RWPE1 (cell line): ENCODE measurements around the gene GAS7.

Experiments used
- CTCF ChIA-PET: fragments of 350-600 bp; sonication (Branson Sonifier 250); formaldehyde crosslinking; extraction: SDS; loops from one replicate; lab custom pipeline; 2021; lab: Yijun Ruan, JAX
- POLR2A ChIA-PET: fragments of 400-600 bp; formaldehyde crosslinking; extraction: SDS; loops from one replicate; lab custom pipeline; 2020; ENCODE audit warnings: antibody characterized with exemption; ENCODE audit not compliant: low non-redundant PET; lab: Yijun Ruan, JAX
- DNase-seq: peaks from one replicate; pipeline ENCODE4 v3.0.0; 2012; ENCODE audit warnings: low spot score
- H3K27ac ChIP-seq: fragments of 450-650 bp; 2 replicates; pipeline ENCODE4 v1.5.1; 2017
- TF ChIP-seq, protein P1 (sequence below): fragments of 450-650 bp; conservative IDR thresholded peaks from 2 replicates; pipeline ENCODE4 v1.5.1; 2017; ENCODE audit warnings: low read depth, mild to moderate bottlenecking

Gene GAS7

DNA sequence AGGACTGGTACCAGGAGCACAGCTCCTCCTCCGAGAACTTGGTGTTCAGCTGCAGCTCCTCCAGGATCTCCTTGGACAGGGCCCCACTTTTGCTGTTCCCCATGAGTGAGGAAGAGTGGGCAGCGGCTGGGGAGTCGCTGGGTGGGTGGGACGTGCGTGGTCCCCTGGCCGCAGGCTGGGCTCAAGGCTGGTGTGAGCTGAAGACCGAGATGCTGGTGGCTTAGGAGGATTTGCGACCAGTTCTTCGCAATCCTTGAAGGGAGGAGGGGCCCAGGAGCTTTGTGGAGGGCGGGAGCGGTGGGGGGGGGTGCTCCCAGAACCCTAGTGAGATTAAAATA lies 293.4 kb downstream of the GAS7 start, which contains the start of gene RCVRN:
Gene RCVRN, minus strand, starts transcription at position 194 of the 338 bp plus-strand sequence. Its CDS starts 91 bp downstream, at position 103.
- POLR2A ChIA-PET, result no interaction called here
- CTCF ChIA-PET, result no interaction called here
- H3K27ac ChIP-seq, result no peak within 1 kb of the TSS
- DNase-seq, result no peak
- TF ChIP-seq, protein P1, sequence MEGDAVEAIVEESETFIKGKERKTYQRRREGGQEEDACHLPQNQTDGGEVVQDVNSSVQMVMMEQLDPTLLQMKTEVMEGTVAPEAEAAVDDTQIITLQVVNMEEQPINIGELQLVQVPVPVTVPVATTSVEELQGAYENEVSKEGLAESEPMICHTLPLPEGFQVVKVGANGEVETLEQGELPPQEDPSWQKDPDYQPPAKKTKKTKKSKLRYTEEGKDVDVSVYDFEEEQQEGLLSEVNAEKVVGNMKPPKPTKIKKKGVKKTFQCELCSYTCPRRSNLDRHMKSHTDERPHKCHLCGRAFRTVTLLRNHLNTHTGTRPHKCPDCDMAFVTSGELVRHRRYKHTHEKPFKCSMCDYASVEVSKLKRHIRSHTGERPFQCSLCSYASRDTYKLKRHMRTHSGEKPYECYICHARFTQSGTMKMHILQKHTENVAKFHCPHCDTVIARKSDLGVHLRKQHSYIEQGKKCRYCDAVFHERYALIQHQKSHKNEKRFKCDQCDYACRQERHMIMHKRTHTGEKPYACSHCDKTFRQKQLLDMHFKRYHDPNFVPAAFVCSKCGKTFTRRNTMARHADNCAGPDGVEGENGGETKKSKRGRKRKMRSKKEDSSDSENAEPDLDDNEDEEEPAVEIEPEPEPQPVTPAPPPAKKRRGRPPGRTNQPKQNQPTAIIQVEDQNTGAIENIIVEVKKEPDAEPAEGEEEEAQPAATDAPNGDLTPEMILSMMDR, result no peak

DNA sequence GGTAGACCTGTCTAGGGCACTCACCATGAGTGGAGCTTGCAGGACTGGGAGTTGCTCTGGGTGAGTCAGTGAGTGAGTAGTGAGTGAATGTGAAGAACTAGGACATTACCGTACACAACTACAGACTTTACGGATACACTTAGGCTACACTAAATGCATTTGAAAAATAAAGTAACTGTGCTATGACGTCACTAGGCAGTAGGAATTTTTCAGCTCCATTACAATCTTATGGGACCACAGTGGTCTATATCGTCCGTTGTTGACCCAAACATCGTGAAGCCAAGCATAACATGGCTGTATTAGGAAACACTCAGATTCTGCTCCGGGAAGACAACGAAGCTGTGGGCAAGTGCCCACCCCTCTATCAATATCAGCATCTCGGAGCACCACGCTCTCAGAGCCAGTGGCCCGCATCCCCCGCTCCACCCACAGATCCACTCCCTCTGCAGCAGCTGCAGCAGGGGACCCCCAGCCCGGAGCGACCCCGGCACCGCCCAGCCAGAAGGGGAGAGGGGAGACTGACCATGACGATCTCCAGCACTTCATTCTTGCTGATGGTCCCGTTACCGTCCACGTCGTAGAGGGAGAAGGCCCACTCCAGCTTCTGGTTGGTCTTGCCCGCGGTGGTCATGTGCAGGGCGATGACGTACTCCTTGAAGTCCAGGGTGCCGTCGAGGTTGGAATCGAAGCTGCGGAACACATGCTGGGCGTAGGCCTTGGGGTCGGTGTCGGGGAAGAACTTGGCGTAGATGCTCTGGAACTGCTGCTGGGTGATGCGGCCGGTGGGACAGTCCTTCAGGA lies 293.9 kb downstream of the GAS7 start:
- no peak for DNase-seq
- CTCF ChIA-PET, result no interaction called here
- POLR2A ChIA-PET, result no interaction called here
- no peak overlapping the region for H3K27ac ChIP-seq
- TF ChIP-seq, protein P1, result no peak

DNA sequence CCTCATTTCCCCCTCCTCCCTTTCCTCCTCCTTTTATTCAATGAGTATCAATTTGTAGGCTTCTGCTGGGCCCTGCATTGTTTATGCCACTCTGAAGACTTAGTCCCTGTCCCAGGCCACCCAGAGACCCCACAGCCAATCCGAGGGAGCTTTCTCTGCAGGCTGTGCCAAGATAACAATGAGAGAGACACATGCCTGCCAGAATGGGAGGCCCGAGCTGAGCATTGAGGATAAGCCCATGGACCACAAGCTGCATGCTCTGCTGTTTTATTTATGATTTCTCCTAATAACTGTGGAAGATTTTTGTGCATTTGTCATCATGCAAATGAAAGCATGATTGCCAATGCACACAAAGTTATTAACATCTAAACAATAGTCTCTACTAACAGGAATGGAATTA lies 296.3 kb downstream of the GAS7 start:
- POLR2A ChIA-PET, result no interaction called here
- TF ChIP-seq, protein P1, result no peak
- no peak overlapping the region for H3K27ac ChIP-seq
- DNase-seq, result no peak
- CTCF ChIA-PET, result interaction anchor here (0.6 kb wide), 1 partner anchor 425 kb away, joined by 3 read pairs; no protein-coding TSS in a partner anchor

DNA sequence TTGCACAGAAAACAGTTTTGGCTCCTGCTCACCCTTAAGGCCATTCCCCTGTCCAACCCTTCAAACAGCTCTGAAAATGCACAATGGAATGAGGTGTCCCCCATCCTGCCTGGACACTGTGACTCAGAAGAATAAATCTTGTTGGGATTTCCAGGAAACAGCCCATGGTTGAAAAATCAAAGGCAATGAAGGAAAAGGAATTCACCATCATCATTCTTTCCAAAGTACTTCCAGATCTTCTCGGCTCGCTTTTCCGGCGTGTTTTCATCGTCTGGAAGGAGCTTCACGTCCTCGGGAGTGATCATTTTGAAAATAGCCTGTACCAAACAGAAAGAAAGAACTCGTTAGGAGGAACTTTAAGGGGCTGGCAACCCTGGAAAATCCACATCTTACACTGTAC lies 297.6 kb downstream of the GAS7 start:
- peak; percentile 28 for DNase-seq
- ChIA-PET CTCF (interaction anchor here (0.6 to 0.8 kb wide), 2 partner anchors 13 to 323 kb away, joined by 3 to 4 read pairs; no protein-coding TSS in a partner anchor), POLR2A (no interaction called here)
- TF ChIP-seq, protein P1, result no peak
- H3K27ac ChIP-seq, result no peak overlapping the region

DNA sequence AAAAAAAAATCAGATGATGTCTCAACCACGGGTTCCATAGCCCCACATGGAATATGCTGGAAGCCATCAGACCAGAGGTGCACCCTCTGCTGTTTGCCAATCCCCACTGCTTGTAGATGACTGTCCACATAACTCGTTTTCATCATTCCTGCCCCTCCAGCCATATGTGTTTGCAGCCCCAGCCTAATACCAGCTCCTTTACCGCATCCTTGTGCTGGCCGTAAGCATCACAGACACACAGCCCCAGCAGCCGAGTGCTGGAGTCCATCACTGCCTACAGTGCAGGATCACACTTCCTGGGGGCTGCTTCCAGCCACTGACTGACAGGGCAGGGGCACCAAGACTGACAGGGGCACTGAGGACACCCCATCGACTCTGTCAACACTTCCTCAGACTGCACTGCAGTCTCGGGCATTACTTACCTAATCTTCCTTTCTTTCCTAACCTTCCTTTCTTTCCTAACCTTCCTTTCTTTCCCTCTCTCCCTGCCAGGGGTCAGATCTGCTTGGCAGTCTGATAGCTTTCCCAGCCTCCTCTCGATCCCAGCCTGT lies 298.3 kb downstream of the GAS7 start:
- no peak for DNase-seq
- TF ChIP-seq, protein P1, result no peak
- ChIA-PET POLR2A (no interaction called here), CTCF (interaction anchor here (0.6 to 0.8 kb wide), 3 partner anchors 14 to 323 kb away, joined by 3 to 4 read pairs (median 4); no protein-coding TSS in a partner anchor)
- H3K27ac ChIP-seq, result no peak overlapping the region

DNA sequence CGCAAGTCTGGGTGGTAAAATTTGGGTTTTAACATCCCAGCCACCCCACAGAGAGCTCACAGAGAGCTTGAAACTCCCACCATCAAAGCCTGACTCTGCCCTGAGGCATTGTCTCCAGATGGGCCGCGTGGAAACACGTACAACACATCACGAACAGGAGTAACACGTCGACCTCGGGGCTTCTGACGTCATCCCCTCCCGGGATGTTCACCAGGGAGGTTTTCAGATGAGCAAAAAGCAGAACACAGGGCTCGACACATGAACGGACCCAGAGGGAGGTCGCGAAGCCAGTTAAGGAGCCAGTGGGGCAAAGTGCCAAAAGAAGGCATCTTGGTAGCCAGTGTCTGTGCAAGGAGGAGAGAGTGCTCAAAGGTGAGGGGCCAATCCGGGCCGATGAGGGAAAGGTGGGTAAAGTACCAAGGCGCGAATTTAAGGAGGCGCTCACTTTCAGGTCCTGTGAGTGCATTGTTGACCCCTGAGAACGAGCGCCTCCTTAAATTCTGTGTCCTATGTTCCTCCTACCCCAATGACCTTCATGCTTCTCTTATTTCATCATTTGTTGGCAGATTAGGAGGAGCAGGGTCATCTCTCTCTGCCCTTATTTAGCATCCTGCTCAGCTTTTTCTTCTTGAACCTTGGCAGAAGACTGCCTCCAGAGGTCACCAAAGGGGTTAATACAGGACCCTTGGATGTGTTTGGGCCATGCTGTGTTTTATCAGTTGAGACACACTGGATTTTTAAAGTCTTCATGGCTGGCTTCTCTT lies 298.9 kb downstream of the GAS7 start:
- ChIA-PET POLR2A (no interaction called here), CTCF (interaction anchor here (0.6 kb wide), 1 partner anchor 200 kb away, joined by 4 read pairs; no protein-coding TSS in a partner anchor)
- TF ChIP-seq, protein P1, result no peak
- DNase-seq, result no peak
- H3K27ac ChIP-seq, result no peak overlapping the region
